GM18909 (cell line): Measurements from ENCODE around the gene PLD3.
"Not testable (repeated sequence)": the region's sequence is repeated elsewhere in the genome, so short reads cannot be mapped to it uniquely, and the experiment has no call there.

Experiments
- ATAC-seq: cut with Tn5 transposase; IDR thresholded peaks from one replicate; pipeline ENCODE4 v1.9.1; 2021; ENCODE audit warnings: mild to moderate bottlenecking; ENCODE audit not compliant: unreplicated experiment, poor library complexity

PLD3 gene

DNA sequence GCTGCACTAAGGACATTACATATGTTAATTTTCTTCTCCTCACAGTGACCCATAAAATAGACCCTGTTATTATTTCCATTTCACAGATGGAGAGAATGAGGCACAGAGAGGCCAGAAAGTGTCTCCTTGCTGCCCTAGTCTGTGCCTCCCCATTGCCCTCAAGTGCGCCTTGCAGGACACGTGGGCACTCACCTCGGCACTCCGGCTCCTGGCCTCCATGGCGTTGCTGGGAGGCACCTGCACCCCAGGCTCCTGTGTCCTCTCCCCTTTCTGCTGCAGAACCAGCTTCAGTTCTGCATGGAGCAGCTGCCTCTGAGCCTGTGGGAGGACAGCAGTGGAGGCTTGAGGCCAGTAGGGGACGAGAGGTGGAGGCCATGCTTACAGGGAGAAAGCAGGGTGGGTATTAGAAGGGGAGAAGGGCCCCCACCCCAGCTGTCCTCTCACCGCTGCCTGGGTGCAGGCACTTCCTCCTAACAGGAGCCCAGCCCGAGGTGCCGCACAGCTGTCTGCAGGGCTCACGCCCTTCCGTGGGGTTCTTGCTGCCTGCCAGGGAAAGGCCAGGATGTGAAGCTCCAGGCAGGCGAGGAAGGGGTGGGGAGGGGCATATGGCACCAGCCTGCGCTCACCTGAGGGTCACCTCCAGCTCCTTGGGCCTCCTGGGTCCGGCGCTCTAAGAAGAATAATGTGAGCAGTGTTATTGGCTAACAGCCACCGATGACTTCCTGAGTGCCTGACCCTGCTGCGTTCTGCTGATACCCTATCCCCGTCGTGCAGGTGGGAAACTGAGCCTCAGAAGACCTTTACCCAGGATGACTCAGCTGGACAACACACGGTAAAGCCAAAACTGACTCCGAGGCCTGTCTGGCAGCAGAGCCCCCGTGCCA, 59.5 kb downstream of the PLD3 start:
- no peak for ATAC-seq

DNA sequence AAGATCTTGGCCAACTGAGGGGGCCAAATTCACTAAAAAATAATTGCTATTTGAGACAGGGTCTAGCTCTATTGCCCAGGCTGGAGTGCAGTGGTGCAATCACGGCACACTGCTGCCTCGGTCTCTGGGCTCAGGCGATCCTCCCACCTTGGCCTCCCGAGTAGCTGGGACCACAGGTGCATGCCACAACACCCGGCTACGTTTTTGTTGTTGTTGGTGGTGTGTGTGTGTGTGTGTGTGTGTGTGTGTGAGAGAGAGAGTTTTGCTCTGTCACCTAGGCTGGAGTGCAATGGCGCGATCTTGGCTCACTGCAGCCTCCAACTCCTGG, 60.1 kb downstream of the PLD3 start:
- not testable (repeated sequence) for ATAC-seq

GRCh38 chr19:40410030-40410389, 61.5 kb downstream of the PLD3 start:
- no peak for ATAC-seq

DNA sequence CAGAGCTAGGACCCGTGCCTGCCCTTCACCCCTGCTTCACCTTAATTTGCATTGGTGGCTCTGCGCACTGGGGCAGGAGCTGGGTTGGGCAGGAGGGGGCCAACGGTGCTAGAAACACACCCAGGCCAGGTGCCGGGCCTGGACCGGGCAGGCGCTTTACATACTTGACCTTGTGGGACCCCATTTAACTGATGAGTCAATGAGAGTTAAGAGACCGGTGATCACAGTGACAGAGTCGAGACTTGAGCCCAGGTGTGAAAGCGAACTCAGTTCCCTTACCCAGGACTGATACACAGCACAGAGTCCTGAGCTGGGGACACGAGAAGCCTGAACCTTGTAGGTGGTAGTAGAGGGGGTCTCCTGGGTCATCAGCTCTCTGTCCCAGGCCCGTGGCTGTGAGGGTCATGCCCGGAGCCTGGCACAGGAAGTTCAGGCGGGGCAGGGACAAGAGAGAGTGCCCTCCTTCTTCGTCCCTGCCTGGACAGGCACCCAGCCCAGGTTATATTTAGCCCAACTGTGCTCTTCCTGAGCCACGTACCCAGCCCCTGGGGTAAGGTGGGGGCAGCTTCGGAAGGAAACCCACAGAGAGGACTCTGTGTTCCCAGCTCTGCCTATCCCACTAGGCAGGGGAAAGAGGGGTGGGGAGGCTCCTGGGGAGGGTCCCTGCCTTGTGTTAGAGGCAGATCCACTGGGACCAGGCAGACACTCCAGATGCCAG, 62.8 kb downstream of the PLD3 start:
- no peak for ATAC-seq

DNA sequence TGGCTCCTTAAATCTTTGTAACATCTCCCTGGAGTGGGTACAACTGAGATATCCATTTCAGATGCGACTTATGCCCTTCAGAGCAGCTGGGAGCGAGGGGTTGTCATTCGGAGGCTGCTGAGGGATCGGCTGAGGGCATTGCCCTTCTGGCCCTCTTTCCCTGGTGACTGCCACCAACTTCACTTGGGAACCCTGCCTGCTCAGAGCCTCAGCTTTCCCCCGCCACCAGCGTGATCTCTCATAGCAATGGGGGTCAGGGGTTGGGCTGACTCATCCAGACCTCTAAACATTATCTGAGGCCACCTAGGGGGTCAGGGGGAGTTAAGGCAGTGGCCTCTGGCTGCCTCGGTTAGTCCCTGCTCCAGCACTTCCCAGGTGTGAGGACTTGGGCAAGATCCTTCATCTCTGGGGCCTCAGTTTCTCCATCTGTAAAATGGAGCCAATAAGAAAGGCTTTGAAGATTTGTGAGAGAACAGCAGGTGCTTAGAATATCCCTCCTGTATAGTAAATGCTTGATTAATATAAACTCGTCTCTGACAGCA, 63.5 kb downstream of the PLD3 start:
- no peak for ATAC-seq

DNA sequence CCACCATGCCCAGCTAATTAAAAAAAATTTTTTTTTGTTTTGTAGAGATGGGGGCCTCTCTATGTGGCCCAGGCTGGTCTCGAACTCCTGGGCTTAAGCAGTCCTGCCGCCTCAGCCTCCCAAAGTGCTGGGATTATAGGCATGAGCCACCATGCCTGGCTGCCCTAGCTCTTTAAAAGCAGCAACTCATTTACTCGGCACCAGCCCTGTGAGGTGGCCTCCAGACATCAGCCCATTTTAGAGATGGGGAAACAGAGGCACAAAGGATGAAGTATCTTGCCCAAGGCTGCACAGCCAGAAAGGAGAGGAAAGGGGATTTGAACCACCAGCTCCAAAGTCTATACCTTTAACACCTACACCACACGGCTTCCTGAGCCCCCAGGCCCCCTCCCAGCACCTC, 64.4 kb downstream of the PLD3 start:
- ATAC-seq, result no peak

- ATAC-seq, result no peak
Measured at GRCh38 chr19:40413291-40413845, 64.9 kb downstream of the PLD3 start, which contains the start of gene PRX. PRX (minus strand) TSS chr19:40413378; CDS start chr19:40407932, 5,446 bp downstream.

GRCh38 chr19:40414542-40415535, 66.3 kb downstream of the PLD3 start:
- ATAC-seq, result no peak

DNA sequence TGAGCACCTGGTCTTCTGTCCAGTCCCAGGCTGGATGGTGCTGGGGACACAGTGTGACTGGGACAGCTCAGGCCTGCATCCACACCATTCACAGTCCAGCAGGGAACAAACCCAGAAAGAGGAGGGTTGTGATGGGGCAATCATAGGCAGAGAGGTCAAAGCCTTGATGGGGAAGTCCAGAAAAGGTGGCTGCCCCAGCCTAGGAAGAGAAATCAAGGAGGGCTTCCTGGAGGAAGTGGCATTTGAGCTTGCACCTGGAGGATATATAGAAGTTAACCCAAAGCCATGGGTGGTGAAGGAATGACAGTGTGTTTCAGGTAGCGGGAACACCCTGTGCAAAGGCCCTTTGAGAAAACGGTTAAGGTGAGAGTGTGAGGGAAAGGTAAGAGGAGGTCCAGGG, 67.3 kb downstream of the PLD3 start:
- no peak for ATAC-seq

GRCh38 chr19:40416918-40417642, 68.6 kb downstream of the PLD3 start:
- peak; percentile 24 for ATAC-seq

DNA sequence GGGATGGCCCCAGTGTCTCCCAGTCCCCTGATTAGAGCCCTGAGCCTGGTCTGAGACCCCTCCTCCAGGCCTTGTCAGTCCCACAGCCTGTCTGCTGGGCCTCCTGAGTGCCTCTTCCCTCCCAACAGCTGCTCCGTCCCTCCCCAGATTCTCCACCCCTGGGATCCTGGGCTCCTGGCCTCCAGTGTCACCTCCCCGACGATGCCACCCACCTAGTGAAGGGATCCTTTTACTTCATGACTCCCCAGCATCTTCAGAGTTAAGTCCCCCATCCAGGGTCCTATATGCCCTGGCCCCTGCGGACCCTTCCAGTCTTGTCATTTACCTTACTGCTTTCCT, 69.1 kb downstream of the PLD3 start:
- ATAC-seq, result no peak

GRCh38 chr19:40418040-40418439, 69.5 kb downstream of the PLD3 start:
- ATAC-seq, result no peak

DNA sequence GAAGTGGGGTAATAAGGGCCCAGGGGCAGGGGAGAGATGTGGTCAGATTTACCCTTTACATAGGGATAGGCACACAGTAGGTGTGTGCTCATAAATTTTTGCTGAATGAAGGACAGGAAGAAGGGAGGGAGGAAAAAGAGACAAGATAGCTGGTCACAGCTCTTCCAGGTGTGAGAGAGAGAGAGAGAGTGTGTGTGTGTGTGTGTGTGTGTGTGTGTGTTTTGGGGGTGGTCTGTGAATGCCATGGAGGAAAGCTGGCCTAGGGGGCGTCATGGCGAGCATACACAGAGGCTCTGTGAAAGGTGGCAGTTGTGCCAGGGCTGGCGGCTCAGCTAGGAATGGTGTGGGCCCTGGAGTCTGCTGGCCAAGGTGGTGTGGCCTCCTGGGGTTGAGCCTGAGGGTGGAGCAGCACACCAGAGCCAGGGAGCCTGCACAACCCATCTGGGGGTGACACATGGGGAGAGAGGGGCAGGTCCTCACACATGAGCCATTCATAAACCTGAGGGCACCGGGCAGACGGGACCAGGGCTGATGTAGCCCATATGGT, 70.6 kb downstream of the PLD3 start:
- ATAC-seq, result no peak

- no peak for ATAC-seq
Measured at GRCh38 chr19:40419780-40420179, 71.3 kb downstream of the PLD3 start.

DNA sequence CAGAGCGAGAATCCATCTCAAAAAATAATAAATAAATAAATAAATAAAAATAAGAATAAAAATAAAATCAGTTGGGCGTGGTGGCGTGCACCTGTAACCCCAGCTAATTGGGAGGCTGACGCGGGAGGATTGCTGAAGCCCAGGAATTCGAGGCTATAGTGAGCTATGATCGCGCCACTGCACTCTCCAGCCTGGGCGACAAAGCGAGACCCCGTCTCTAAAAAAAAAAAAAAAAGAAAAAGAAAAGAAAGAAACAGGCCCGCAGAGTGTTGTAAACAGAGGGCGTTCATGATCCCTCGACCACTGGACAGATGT, 71.9 kb downstream of the PLD3 start:
- no peak for ATAC-seq

DNA sequence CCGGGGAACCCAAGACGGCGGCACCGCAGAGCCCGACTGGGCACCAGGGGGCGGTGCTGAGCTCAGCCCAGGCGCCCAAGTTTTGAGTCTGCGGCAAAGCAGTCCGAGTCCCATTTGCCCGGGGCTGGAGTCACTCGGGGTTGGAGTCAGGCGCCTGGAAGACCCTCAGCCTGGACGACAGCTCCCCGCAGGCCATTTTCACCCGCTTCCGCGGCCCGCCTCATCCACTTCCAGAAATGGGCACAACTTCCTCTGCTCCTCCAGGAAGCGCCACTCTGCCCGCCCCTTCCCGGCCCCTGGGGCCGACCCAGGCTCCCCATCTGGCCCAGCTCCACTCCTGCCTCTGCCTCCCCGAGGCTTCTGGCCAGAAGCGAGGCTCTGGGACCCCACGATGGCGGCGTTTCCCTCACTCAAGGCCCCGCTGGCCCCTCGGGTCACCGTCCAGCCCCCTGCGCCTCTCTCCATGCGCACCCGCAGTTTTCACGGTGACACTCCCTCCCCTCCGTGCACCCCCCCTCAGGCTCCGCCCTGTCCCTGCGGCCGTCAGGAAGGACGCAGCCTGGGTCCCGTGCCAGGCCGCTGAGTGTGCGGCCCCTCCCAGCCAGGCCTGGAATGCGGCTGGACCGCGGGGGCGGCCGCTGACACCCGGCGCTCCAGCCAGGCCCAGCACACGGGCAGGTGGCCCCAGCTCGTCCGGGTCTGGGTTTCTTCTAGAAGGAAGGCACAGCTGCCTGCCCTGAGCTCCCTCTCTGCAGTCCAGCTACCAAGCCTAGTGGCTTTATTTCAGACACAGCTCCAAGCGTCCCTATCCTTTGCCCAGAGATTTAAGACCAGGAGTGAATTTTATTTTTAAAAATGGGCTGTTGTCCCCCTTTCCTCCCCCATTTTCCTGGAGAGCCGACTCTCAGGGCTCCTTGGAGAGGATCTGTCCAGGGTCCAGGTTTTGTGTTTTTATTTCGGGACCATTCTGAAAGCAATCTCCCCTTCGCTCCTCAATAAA, 72.6 kb downstream of the PLD3 start:
- ATAC-seq, result peak; percentile 37

DNA sequence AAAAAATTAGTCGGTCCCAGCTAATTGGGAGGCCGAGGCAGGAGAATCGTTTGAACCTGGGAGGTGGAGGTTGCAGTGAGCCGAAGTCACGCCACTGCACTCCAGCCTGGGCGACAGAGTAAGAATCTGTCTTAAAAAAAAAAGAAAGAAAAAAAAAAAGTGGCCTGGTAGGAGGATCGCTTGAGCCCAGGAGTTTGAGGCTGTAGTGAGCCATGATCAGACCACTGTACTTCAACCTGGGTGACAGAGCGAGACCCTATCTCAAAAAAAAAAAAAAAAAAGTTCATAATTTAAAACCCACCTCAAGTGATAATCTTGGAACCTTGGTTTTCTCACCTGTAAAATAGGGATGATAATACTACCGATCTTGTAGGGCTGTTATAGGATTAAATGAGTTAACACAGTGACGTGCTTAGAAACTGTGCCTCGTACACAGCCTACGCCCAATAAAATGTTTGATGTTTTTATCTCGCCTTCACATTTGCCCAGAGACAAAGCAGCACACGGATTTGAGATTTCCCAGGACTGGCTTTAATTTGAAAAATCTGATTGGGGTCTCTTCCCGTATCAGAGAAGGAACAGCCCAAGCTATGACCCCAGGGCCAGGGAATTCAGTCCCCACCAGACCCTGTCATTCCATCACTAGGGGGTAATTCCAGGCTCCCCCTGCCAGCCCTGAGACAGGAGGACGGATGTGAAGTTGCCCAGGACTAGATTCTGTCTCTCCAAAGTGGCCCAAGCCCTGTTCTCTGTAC, 73.7 kb downstream of the PLD3 start:
- no peak for ATAC-seq
